ENCODE results near the gene CEACAM8.
"Not testable (repeated sequence)": the region's sequence is repeated elsewhere in the genome, so short reads cannot be mapped to it uniquely, and the experiment has no call there.

The CEACAM8 gene

DNA sequence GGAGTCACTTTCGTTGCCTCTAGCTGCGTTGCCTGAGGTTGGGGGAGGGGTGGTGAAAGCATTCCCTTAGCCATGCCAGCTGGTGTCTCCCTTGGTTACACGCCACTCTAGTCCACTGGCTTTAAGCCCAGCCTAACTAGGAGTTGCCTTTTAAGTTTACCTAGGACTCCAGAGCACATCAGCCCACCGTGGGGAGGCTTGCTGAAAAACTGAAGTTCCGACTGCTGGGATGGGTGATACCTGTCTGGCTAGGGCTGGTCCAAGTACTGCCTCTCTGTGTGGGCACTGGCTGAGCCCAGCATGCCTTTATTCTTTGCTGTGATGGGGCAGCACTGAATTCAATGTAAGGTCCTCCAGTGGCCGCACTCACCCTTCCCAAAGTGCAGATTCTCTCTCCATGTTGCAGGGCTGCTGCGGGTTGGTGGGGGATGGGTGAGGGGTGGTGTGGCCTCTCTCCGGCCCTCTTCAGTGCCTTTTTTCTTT, 54.6 kb downstream of the CEACAM8 start:
- peak; percentile 54 for DNase-seq

DNA sequence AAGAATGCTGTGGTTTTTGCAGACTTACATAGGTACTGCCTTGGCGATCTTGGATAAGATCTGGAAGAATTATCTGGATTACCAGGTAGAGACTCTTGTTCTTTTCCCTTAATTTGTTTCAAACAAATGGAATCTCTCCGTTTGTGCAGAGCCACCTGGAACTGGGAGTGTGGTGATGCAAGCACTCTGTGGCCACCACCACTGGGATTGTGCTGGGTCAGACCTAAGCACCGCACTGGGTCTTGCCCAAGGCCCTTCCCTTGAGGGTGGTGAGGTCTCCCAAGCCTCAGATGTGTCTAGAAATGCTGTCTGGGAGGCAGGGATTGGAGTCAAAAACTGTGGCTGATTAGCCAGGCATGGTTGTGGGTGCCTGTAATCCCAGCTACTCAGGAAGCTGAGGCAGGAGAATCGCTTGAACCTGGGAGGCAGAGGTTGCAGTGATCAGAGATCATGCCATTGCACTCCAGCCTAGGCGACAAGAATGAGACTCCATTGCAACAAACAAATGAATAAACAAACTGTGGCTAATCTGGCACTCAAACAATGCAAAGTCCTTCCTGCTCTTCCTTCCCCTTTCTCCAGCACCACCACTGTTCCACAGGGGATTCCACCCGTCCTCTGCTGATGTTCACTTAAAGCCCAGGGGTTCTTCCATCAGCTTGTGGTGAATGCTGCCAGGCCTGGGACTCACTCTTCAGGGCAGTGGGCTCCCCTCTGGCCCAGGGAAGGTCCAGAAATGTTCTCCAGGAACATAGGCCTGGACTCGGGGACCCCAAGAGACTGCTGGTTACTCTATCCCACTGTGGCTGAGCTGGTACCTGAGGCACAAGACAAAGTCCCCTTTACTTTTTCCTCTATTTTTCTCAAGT, 55.6 kb downstream of the CEACAM8 start:
- peak; percentile 55 for DNase-seq

- not testable (repeated sequence) for DNase-seq
These were observed 59.4 kb downstream of the CEACAM8 start for GRCh38 chr19:42535276-42535675.

DNA sequence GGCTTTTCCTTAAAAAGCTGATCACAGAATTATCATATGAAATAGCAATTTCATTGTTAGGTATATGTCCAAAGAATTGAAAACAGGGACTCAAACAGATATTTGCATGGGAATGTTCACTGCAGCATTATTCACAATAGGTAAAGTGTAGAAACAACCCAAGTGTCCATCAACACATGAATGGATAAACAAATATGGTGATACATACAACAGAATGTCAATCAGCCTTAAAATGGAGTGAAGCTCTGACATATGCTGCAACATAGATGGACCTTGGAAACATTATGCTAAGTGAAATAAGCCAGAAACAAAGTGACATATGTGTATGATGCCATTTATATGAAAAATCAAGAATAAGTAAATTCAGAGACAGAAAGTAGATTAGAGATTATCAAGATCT, 60.3 kb downstream of the CEACAM8 start:
- no peak for DNase-seq

GRCh38 chr19:42532891-42533290, 61.8 kb downstream of the CEACAM8 start:
- no peak for DNase-seq

DNA sequence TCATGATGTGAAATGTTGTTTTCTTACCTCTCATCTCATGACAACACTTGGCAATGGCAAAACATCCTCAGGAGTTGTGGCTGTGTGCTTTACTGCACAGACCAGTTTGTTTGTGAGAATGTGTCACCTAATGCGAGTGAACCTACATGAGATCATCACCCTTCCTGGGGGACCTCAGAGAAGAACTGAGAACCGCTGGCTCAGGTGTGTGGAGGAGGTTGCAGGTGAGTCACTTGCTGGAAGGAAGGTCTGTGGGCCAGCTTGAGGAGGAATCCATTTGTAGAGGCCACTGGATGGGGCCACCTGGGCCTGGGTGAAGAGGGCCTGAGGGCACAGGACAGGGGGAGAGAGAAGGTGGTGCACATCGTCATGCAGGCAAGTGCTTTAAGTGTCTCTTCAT, 63.4 kb downstream of the CEACAM8 start:
- no peak for DNase-seq
